DMS79 (cell line): ENCODE measurements around the gene BMAL1.

Source experiments
- DNase-seq: peaks from one replicate; lab custom pipeline; 2025; lab: John Stamatoyannopoulos, UW

BMAL1 gene

DNA sequence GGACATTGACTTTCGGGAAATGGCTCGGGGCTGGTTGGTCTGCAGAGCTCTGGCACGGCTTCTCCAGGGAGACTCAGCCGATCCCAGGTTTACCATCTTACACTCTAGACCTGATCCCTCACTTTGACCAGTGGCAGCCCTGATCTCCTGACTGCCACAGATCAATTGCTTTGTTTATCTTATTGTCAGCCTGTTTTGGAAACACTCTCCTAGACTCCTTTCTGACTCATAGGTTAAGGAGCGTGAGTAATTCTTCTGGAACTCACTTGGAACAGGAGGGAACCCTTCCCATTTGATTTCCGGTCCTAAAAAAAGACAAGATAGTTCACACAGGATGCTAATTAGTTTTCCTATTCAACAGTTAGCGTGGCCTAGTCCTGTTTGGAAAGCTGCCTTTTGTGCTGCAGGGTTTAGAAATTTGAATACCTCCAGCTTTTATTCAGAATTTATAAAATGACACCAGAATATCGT lies 16.0 kb upstream of the BMAL1 start:
- DNase-seq = no peak

DNA sequence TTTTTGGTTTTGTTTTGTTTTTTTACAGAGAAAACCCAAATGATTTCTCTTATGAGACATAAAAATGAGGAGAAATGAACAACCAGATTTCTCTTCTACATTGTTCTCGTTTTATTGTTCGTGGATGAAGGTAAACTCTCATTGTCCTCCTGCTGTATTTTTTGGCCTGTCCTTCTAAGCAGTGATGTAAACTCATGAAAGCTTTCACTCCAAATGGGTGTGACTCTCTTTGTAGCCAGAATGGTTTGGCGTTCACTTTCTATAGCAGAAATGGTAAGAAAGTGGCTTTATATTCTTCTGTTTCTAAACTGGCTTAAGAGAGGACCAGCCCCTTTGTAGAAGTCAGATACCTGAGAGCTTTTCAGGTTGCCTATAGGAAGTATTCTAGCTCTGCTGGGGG lies 15.5 kb upstream of the BMAL1 start:
- DNase-seq = no peak

DNA sequence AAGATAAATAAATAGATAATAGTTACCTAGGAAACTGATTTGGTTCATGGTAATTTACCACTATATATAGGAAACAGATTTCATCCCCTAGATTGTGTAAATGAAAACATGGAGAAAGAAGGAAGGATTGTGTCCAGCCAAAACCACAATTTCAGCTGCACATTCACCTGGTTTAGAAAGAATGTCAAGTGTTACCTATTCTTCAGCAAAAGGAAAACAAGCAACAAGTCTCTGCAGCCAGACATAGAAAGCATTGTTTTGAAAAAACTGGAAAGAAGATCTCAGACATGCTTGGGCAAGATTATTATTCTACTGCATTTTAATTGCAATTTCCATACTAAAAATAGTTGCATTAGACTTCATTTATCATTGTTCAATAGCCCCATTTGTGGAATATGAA lies 8.8 kb upstream of the BMAL1 start:
- DNase-seq = peak; percentile 56

DNA sequence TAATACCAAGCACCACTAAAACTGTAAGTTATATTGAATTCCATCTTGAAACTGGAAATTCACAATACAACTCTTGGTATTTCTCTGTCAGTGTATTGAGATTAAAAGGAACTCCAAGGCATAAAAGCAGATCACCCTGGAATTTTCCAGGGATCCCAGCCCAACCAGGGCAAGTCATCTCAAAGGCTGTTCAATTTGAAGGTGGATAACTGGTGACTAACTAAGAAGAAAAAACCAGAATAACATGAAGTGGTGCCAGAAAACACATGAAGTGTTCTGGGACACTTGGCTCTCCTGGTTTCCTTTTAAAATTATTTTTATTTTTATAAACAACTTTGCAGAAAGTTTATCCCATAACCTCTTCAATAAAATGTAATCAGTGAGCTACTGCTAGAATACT lies 7.8 kb upstream of the BMAL1 start:
- DNase-seq = no peak

DNA sequence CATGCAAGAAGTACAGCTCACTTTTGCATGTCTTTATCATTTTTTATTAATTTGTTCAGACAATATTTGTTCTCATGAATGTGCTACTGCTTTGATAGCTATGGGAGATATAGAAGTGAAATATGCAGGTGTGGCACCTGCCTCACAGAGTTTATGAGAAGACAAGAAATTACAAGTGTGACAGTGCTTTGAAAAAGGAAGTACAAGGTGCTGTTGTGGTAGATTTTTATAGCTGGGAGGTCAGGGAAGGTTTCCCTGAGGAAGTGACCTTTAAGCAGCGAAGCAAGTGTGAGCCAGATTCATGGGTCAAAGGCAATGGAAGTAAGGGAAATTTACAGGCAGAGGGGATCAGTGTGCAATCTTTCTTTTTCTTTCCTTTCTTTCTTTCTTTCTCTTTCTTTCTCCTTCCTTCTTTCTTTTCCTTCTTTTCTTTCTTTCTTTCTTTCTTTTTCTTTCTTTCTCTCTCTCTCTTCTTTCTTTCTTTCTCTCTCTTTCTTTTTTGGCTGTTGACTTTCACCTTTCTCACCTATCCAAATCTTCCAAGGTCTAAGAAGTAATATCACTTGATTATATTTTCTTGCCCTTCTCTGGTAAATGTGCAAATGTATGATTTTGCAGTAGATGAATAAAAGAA lies 6.4 kb upstream of the BMAL1 start:
- no peak for DNase-seq

DNA sequence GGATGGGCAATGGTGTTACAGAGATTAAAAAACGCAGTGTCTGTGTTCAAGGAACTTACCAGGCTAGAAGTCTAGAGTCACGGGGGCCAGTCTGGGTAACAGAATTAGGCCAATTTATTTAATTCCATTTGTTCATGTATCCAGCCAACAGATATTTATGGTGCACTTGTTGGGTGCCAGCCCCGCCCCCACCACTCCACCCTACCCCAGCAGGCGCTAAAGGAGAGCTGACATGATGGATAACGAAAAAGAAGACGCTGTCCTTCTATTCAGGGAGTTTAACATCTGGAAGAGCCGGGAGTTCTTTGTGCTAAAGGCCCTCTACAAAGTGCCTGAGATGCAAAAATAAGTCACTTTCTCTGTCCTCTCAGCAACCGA lies 1.1 kb upstream of the BMAL1 start:
- DNase-seq = no peak

DNA sequence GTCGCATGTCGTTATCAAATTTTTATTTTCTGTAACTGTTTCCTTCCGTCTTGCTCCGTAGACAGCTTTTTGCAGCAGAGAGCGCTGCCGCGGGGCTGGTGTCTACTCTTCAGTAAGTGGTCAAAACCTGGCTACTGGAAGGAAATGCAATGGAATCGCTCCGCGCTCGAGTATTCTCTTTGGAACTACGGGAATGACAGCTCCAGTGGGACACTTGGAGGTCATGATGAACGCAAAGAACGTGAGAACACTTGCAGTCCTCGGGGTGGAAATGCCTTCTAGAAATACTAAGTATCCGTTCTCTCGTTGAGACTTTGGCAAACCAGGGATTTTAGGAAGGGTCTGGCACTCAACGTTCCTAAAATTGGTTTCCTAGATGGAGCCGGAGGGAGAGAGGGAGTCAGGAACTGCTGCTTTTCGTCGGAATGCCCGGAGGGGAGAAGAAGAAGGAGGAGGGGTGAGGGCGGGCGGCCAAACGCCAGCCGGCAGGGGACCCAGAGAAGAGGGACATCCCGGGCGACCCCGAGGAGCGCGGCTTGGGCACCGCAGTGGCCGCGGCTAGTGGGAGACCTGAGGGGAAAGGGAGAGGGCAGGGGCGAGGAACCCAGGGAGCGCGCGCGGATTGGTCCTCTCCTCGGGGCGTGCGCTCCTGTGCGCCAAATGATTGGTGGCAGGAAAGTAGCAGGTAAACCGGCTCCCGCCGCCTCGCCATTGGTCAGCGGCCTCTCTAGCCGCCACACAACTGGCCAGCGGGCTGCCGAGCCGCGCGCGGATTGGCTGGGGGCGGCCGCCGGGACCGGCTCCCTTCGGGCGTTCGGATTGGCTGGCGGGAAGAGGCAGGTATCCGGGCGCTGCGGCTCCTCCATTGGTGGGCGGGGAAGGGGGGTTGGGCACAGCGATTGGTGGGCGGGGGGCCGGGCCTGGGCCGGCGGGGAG lies 490 bp upstream of the BMAL1 start:
- DNase-seq = peak; percentile 95

DNA sequence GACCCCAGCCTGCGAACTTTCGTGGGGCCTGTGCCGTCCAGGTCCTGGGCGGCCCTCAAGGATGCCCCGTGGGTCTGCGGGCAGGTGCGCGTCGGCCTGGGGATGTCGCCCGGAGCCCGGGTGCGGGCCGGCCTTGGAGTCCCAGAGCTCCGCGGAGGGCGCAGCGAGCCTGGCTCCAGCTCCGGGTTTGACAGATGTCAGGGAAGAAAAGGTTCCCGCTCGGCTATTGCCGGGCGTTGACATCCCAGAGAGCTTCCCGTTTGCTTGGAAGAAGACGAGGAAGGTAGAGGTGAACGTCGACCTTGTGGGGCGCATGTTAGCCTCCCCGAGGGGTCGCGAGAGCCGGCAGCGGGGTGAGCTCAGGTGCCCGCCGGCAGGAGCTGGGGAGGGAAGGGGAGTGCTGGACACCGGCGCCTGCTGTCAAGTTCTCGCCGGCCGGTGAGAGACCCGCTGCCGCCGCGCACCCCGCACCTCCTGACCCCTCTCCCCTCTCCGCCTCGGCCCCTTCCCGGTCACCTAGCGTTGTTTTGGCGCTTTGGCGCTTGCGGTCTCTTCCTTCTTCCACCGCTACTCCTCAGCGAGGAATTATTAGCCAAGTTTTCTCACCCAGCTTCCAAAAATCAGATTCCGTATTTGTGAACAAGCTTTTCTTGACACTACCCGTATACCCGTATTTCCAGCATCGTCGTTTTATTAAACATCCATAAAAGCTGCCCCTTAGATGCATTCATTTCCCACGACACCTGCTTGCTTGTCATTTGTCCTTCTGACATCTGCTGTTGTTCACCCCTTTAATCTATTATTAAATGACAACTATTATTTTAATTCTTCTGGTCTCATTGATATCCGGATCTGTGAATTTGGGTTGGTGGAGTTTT lies 1.3 kb downstream of the BMAL1 start:
- DNase-seq = no peak

DNA sequence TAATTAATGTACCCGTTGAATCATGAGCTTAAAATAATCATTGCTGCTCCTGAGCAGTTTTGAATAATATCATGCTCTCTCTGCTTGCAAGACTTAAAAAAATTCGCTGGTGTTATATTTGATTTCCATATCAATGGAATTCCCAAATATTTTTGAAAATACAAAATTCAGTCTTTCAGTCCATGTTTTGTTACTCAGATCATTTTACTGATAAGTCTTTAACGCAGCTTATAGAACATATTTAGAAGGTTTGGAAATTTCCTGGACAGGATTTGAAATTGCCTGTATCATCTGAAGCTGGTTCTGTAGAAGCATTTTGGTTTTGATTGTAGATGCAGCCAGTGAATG lies 1.9 kb downstream of the BMAL1 start:
- no peak for DNase-seq

DNA sequence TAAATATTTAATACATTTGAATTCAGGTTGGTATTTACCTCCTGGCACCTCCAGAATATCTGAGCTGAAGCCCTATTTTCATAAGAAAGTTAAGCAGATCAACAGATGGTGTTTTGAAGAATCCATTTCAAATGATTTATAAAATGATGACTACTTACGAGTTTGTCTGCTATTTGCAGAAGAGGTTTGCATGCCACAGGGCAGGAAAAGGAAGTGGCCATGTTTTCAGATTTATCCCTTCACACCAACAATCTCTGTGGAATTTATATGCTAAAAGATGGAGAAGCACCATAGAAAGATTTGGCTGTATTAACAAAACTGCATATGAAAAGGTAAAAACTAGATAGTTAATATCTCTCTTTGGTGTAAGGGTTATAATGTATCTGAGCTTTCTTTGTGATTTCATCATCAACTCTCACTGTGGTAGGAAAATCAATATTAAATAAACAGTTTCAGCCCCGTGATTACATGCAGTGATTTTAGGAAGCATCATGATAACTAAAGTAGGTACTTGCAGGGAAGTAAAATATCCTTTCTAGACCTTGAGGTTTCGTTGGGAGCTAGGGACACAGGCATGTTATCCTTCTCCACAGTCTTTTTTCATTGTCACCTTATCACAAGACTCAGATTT lies 2.6 kb downstream of the BMAL1 start:
- no peak for DNase-seq

DNA sequence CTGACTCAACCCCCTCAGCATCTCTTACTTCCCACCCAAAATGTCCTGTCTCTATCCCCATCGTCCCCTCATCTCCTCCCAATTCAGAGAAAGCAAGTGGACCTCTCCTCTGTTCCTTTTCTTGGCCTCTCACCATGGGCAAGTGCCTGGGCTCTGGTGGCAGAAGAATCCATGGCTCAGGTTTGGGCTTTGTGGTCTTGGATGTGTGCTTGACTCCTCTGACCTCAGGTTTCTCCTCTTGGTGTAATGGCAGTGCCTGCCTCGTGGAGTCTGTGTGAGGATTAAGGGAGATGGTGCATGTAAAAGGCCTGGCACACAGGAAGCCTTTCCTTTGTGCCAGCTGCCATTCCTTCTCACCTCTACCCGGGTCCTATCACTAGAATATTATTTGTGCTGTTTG lies 3.2 kb downstream of the BMAL1 start:
- DNase-seq = no peak

DNA sequence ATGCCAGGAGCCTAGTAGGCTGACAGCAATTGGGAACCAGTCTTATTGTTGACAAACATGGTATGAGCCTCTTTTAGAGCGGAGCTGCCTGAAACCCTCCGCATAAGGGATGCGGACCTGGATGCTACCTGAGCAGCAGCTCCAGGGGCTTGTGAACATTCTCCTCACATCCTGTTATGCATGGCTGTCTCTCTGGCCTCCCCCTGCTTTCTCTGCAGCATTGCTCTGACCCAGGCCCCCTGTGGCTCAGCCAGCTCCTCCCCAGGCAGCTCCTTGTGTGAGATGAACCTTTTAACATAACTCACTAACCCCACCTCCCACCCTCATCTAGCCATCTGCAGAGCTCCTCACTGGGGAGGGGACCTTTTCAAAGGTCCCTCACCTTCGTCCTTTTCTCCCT lies 6.0 kb downstream of the BMAL1 start:
- no peak for DNase-seq

DNA sequence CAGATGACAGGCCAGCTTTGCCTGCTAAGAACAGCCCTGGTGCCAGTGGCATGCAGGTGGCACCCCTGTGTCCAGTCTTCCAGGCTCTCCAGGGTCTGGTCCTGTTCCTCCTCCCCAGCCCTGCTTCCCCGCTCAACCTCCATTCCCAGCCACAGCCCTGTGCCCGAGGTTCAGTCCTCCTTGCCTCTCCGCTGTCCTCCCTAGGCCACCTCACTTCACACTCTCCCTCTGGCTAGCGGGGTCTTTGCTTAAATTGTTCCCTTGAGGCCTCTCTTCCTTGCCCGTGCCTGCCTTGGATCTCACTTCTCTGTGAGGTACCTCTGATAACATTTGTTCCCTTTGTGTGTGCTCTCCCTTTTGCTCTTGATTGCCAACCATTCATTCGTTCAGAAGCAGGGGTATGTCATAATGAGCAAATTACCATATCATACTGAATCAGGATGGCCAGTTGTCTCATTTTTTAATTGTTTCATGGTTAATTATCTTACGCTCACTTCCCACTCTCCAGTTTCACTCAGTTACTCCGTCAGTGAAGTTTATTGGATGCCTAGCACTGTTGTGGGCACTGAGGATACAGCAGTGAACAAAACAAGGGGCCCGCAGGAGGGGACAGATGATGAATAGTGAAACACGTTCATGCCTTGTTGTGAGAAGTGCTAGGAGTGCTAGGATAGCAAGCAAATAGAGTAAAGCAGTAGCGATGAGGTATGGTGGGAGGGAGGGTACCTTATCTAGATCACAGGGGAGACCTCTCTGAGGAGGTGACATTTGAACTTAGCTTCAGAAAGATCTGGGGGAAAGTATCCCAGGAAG lies 7.4 kb downstream of the BMAL1 start:
- DNase-seq = no peak

DNA sequence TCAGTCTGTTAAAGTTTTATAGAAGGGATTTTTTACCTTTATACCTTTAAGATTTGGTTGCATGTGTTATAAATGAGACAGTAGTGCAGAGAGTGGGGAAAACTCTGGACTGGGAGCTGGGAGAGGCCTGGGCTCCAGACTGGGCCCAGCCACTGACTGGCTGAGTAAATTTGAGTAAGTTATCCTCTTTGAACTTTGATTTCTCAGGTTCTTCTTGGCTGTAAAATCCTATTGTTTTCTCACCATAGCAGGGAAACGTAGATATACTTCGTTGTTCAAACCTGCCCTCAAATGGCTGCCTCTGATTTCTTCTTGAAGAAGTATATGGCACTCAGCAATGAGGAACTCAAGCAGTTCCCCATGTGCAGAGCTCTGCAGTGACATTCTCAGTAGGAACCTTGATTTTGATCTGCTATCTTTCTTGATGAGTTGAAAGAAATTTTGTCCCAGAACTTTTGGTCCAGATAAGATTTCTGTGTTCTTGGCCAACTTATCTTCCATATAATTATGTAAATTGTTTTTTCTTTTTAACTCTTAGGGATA lies 8.8 kb downstream of the BMAL1 start:
- DNase-seq = no peak

DNA sequence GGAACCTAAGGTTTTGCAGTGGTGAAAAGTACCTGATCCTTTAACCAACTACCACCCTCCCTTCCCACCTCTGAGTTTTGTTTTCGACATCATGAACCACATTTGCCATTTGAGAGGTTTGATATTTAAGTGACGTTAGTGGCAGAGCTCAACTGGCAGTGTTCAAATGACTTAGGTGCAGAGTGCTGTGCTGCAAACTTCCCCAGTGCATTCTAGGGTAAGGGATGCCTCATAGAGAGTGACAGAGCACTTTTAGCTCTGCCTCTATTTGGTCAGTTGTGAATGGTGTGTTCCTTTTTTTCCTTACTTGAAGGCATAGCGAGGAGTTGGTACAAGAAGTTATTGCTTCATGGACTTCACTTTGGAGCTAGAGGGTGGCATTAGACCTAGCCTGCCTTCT lies 9.4 kb downstream of the BMAL1 start:
- no peak for DNase-seq

DNA sequence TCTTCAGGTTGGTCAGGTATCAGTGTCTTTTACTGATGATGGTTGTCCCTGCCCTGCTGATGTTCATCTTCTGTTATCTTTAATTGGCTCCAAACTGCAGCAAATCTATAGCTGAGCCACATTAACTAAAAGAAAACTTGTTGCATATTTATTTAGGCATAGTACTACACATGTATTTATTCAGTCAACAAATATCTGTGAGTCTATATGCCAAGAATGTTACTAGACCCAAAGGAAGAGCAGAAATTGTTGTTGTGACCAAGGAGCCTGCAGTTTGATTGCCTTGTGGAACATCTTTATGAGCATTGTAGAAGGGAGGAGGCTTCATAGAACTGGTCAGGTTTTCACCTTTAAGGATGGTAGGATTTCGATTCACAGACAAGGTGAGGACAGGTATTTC lies 10.1 kb downstream of the BMAL1 start:
- DNase-seq = no peak

DNA sequence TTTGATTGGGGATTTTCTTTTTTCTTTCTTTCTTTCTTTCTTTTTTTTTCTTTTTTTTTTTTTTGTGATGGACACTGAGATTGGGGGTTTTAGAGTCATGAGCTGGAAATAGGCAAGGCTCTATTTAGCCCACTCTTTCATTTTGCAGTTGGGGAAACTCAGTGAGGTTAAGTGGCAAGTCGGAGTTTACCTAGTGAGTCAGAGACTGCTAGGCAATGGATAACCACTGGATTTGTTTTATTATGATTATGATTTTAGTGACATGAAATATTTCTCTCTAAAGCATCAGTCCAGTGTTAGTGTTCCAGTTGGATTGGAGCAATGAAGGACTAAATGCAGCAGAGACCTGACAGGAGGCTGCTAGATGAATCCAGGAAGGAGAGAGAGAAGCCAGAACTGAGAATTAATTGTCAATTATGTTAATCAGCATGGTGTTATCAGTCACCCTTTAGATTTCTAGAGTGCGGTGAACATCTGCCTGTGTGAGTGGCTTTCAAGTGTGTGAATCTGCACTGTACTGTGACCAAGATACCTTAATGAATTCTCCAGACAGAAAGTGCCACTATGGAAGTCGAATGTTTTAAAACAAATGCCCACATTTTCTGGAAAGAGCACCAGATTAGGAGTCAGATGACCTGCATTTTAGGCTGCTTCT lies 10.9 kb downstream of the BMAL1 start:
- peak; percentile 65 for DNase-seq

DNA sequence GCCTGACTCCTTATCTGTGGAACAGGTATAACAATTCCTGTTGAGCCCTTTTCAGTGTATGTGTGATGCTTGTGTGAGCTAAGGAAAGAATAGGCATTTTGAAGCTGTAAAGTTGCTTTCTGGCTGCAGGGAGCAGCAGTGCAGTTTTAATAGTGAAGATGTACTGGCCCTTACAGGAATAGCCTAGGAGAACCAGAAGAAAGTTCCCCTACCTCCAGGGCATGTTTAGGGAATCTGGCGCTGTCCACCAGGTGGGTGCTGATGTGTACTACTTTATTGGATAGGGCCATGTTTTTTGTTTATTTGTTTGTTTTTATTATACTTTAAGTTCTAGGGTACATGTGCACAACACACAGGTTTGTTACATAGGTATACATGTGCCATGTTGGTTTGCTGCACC lies 11.5 kb downstream of the BMAL1 start:
- DNase-seq = peak; percentile 65

DNA sequence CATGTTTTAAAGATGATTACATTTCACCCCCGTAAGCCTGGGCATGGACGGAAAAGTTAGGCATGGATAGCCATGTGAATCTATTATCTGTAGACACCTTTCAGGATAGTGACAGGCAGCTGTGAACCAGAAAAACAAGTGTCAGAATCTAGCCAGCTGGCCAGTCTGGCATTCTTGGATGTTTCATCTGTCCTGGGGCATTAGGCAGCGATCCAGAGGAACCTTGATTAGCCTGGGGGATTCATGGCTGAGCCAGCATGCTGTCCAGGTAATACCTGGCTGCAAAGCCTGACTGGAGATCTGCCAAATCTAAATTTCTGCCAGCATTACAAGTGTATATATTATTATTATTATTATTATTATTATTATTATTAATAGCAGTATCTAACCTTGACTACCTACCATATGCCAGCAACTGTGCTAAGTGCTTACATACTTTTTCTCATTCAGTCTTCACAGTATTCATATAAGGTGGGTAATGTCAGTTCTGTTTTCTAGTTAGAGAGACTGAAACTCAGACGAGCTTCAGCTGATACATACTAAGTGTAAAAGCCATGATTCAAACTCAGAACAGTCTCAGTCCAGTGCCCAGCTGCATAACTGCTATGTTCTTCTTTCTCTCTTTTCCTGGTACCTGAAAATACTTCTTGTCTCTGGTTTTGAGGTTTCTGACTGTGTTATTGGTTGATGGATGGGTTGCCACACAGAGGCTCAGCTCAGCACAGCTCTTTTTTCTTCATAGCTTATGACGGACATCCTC lies 12.8 kb downstream of the BMAL1 start:
- DNase-seq = no peak

DNA sequence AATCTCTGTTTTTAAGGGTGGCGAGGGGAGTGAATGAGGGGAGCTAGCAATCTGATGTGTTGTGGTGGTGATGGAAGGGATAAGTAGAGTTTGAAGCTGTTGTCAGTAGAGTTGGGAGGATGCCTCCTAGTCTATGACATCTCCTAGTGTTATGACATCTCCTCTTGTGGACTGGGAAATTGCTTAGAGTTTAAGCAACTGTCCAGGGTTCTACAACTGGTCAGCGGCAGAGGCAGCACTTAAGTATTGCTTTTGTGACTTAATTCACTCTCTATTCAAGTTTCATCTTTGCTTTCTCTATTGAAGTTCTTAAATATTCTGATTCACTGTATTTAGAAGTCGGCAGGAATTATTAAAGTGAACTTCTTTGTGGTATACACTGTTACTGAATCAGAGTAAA lies 13.8 kb downstream of the BMAL1 start:
- DNase-seq = no peak
